ENCODE measurements around the gene SNRPA1. TPM values are rescaled to one million over a fixed set of nuclear protein-coding genes. Genes with fewer than 3 reads are reported as not detected.
"Not testable (repeated sequence)": the region's sequence is repeated elsewhere in the genome, so short reads cannot be mapped to it uniquely, and the experiment has no call there.

SNRPA1 gene
- 100 to 1,000 TPM; 166 to 206 TPM for total RNA-seq
- 45.1 to 103 reads per million in 2 donors for total RNA-seq

DNA sequence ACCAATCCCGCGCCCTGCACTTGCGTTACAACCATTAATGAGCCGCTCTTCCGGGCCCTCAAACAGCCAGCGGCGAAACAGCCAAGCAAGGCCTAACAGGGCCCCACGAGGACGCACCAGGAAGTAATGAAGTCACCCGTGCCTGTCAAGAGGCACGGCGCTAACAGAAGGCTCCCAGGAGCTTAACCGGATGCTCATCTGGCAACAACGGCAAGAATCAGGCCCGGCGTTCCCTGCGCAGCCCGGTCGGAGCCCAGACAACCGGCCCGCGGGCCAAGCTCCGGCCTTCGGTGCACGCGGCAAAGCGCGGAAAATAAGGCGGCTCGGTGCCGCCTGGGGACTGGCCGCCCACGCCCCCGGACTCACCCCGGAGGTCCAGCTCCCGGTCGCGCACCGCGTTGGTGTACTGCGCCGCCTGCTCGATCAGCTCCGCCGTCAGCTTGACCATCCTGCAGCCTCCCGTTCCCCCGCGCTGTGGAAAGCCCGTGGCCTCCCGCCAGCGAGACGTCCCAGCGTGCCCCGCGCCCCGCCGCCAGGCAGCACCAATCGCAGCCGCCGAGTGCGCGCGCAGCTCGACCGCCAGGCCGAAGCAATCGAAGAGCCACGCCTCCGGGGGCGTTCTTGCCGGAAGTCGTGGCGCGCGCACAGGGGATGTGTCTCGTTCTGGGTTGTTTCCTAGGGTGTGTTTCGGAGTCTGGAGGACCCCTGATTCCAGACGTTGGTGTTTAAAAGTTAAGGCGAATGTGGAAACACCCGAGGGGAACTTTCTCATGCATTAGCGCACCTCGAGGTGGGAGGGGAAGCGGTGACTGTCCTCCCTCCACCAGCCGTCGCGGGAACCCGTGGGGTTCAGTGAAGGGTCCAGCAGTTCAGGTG is at the start of gene SNRPA1:
Gene SNRPA1, minus strand, starts transcription at position 518 of the 876 bp plus-strand sequence. Its CDS starts 70 bp downstream, at position 448.
- H3K9me3 ChIP-seq (ENCODE audit: control insufficient read depth, low read length, poor library complexity, severe bottlenecking): no peaks in the 10 kb centered on the region
- H3K4me1 Mint-ChIP-seq: peaks cover 36% of the 10 kb centered on the region
- no peaks in the 10 kb centered on the region for H3K27me3 Mint-ChIP-seq
- ATAC-seq: peak; percentile 85
- DNase-seq: peak; percentile 95 to 98 (median 98)
- peak within 1 kb of the TSS; percentile 95 for H3K27ac Mint-ChIP-seq
- peak within 1 kb of the TSS; percentile 96 for H3K4me3 Mint-ChIP-seq
- H3K36me3 Mint-ChIP-seq (ENCODE audit: low read depth): peaks cover 2% of the 10 kb centered on the region

DNA sequence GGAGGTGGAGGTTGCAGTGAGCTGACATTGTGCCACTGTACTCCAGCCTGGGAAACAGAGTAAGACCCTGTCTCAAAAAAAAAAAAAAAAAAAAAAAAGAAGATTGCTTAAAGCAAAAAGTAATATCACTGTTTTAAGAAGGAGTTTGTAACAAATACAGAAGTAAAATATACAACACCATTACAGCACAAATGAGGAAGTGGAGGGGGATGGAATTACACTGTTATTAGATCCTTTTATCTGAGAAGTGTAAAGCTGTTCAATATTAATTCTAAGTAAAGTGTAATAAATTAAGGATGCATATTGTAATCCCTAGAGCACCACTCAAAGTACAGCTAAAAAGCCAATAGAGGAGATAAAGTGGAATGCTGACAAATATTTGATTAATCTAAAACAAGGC is 47.0 kb upstream of the SNRPA1 start:
- Mint-ChIP-seq H3K4me3 (no peak overlapping the region), H3K27ac (no peak overlapping the region), H3K4me1 (no peaks in the 10 kb centered on the region), H3K27me3 (peaks cover 36% of the 10 kb centered on the region), H3K36me3 (ENCODE audit: low read depth) (no peaks in the 10 kb centered on the region)
- ATAC-seq (no peak), DNase-seq (no peak)
- no peaks in the 10 kb centered on the region for H3K9me3 ChIP-seq (ENCODE audit: control insufficient read depth, low read length, poor library complexity, severe bottlenecking)

DNA sequence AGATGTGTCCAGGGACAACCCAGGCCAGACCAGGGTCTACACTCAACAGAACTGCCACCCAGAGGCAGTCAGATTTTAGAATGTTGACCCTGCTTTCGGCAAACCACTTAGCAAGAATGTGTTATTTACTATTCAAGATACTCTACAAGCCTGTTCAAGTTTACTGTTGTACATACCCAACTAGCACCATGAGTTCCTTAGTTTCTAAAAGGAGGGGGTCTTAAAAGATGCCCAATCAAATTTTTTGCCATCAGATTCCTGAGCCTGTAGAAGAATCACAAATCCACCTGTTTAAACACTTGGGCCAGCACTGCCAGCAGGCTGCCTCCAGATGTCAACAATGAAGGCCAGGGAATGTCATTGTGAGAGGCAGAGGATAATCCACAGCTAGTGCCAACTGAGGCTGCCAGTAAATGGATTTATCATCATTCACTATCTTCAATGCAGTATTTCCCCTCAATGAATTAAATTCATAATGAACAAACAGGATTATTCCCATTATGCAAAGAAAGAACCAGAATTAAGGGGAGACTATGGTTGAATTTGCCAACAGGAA is 43.5 kb upstream of the SNRPA1 start:
- H3K36me3 Mint-ChIP-seq (ENCODE audit: low read depth): no peaks in the 10 kb centered on the region
- H3K27me3 Mint-ChIP-seq: peaks cover 20% of the 10 kb centered on the region
- no peak for DNase-seq
- no peak overlapping the region for H3K4me3 Mint-ChIP-seq
- H3K9me3 ChIP-seq (ENCODE audit: control insufficient read depth, low read length, poor library complexity, severe bottlenecking): peaks cover 4% of the 10 kb centered on the region
- no peak overlapping the region for H3K27ac Mint-ChIP-seq
- ATAC-seq: no peak
- H3K4me1 Mint-ChIP-seq: no peaks in the 10 kb centered on the region

DNA sequence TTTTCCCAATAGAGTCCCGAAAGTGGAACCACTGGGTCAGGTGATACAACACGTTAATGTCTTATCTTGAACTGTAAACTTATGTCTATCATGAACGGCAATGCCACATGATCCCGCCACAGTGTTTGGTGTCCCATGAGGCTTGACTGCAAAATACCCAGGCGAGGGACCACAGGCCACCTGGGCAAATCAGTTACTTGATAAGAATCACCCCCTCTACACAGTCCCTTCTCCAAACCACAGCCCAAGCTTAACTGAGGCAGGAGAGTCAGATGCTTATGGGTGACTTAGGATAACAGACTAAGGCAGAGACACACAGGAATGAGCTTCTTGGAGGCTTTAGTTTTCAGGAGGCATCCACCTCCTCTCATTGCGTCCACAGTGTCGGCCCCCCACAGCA is 42.9 kb upstream of the SNRPA1 start:
- DNase-seq: no peak
- Mint-ChIP-seq H3K27me3 (peaks cover 20% of the 10 kb centered on the region), H3K4me1 (no peaks in the 10 kb centered on the region), H3K27ac (no peak overlapping the region), H3K4me3 (no peak overlapping the region), H3K36me3 (ENCODE audit: low read depth) (no peaks in the 10 kb centered on the region)
- peaks cover 4% of the 10 kb centered on the region for H3K9me3 ChIP-seq (ENCODE audit: control insufficient read depth, low read length, poor library complexity, severe bottlenecking)
- ATAC-seq: no peak

DNA sequence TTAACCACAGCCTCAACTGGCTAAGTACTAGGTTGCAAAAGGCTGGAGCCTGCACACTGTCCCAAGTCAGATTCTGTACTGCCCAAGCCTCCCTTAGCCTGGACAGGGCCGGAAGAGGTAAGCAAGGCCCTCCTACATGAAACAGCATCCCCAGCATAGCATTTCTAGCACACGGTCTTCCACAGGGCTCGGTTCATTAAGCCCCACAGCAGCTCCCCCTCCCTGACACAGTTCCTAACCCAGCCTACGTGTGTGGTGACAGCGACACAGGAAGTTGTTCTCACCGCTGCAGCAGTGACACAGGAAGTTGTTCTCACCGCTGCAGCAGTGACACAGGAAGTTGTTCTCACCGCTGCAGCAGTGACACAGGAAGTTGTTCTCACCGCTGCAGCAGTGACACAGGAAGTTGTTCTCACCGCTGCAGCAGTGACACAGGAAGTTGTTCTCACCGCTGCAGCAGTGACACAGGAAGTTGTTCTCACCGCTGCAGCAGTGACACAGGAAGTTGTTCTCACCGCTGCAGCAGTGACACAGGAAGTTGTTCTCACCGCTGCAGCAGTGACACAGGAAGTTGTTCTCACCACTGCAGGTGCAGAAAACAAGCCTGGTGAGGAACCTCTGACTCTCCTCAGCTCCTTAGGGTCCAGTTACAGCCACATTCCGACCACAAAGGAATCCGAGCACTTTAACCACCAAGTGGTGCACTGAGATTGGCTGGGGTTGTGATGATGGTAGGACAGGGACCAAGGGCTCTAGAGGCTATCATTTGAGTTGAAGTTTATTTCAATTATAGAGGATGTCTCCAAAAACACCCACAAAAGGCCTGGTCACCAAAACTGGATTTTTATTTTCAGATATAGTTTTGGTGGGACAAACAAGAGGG is 39.1 kb upstream of the SNRPA1 start:
- peak overlapping the region; percentile 1 for H3K27ac Mint-ChIP-seq
- not testable (repeated sequence) for H3K4me1 Mint-ChIP-seq; H3K9me3 ChIP-seq (ENCODE audit: control insufficient read depth, low read length, poor library complexity, severe bottlenecking); H3K4me3 Mint-ChIP-seq; H3K27me3 Mint-ChIP-seq; H3K36me3 Mint-ChIP-seq (ENCODE audit: low read depth)
- ATAC-seq: peak; percentile 95
- DNase-seq: peak in 2 of 3 donors; percentile 15 to 41

DNA sequence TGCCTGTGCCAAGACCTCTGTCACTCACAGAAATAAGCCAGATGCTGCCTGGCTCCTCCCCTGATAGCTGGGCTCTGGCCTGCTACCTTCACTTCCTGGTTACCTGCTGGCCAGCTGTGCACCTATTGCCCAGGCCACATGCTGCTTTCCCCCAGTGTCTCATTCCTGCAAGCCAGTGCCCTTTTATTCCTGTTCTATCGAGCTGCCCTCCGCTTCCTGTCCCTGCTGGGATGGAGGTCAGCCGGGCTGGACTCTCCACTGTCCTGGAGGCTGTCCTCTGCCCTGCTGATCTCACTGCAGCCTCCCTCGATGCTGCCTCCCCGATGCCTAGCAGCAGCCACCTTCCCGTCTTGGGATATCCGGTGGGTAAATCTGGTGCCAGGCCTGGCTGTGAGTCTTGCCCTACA is 37.0 kb upstream of the SNRPA1 start:
- Mint-ChIP-seq H3K27me3 (peaks cover 5% of the 10 kb centered on the region), H3K4me1 (no peaks in the 10 kb centered on the region), H3K36me3 (ENCODE audit: low read depth) (no peaks in the 10 kb centered on the region), H3K4me3 (no peak overlapping the region), H3K27ac (no peak overlapping the region)
- peaks cover 4% of the 10 kb centered on the region for H3K9me3 ChIP-seq (ENCODE audit: control insufficient read depth, low read length, poor library complexity, severe bottlenecking)
- no peak for ATAC-seq
- no peak for DNase-seq

DNA sequence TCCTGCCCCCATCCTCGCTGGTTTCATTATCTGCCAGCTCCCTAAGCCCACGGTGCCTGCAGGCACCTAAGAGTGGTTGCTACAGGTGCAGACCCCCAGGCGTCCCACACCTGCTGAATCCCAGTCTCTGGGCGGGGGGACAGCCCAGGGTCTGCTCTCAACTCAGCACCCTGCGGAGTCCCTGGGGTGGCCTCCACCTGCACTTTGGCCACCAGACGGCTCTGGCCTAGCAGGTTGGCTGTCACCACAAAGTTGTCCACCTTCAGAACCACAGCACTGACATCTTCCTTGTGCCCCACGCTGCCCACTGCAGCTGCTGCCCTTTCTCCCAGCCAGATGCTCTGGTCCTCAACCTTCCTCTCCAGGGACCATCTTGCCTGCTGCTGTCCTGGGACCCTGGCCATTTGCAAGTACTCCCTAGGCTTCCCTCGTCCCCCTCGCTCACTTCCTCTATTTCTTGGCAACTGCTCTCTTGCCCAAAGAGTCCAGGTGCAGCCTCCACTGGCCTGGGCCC is 34.9 kb upstream of the SNRPA1 start:
- H3K27me3 Mint-ChIP-seq: peaks cover 23% of the 10 kb centered on the region
- no peak for ATAC-seq
- H3K36me3 Mint-ChIP-seq (ENCODE audit: low read depth): no peaks in the 10 kb centered on the region
- H3K4me3 Mint-ChIP-seq: no peak overlapping the region
- no peak overlapping the region for H3K27ac Mint-ChIP-seq
- no peak for DNase-seq
- no peaks in the 10 kb centered on the region for H3K4me1 Mint-ChIP-seq
- no peaks in the 10 kb centered on the region for H3K9me3 ChIP-seq (ENCODE audit: control insufficient read depth, low read length, poor library complexity, severe bottlenecking)

DNA sequence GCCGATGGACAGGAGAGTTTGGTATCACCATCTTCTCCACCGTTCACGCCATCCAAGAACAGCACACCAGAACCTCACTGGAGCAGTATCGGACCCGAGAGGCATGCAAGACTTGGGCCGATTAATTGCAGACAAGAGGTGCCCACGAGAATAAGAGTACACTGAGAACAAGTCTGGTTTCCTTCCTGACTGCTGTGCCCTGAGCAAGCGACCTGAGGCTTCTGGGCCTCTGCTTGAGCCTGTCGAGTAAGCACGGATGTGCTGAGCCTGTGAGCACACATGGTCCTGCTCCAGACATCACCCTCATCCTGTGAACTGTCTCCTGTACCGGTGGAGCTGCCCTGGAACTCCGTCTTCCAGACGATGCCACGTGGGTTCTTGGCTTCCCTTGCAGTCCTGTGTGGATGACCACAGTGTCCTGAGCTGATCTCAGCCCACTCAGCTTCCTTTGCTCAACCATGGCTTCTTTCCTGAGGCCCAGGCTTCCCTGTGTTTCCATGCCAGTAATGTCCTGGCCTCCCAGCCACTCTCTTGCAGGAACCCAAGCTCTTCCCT is 34.3 kb upstream of the SNRPA1 start:
- Mint-ChIP-seq H3K4me3 (peak overlapping the region; percentile 8), H3K36me3 (ENCODE audit: low read depth) (no peaks in the 10 kb centered on the region), H3K27me3 (peaks cover 27% of the 10 kb centered on the region), H3K27ac (no peak overlapping the region), H3K4me1 (no peaks in the 10 kb centered on the region)
- ATAC-seq (no peak), DNase-seq (no peak)
- H3K9me3 ChIP-seq (ENCODE audit: control insufficient read depth, low read length, poor library complexity, severe bottlenecking): no peaks in the 10 kb centered on the region

DNA sequence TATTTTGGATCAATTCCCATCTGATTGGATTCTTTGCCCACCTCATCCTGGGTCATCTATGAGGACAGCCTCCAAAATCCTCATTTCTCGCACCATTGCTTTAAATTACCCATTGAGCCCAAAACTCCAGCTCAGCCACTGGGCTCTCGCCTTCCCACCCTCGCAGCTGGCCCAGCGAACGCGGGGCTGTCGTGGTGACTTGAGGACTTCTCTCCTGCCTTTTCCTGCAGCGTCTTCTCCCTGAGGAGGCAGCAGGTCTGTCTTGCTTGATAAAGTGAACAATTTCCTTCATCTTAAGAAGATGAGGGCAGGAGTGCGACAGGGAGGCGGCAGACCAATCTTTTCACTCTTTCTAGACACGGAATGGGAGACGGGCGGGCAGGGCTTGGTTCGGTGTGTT is 33.0 kb upstream of the SNRPA1 start:
- H3K4me3 Mint-ChIP-seq: no peak overlapping the region
- H3K4me1 Mint-ChIP-seq: no peaks in the 10 kb centered on the region
- peaks cover 4% of the 10 kb centered on the region for H3K36me3 Mint-ChIP-seq (ENCODE audit: low read depth)
- peaks cover 32% of the 10 kb centered on the region for H3K27me3 Mint-ChIP-seq
- no peaks in the 10 kb centered on the region for H3K9me3 ChIP-seq (ENCODE audit: control insufficient read depth, low read length, poor library complexity, severe bottlenecking)
- no peak overlapping the region for H3K27ac Mint-ChIP-seq
- DNase-seq (no peak), ATAC-seq (no peak)

DNA sequence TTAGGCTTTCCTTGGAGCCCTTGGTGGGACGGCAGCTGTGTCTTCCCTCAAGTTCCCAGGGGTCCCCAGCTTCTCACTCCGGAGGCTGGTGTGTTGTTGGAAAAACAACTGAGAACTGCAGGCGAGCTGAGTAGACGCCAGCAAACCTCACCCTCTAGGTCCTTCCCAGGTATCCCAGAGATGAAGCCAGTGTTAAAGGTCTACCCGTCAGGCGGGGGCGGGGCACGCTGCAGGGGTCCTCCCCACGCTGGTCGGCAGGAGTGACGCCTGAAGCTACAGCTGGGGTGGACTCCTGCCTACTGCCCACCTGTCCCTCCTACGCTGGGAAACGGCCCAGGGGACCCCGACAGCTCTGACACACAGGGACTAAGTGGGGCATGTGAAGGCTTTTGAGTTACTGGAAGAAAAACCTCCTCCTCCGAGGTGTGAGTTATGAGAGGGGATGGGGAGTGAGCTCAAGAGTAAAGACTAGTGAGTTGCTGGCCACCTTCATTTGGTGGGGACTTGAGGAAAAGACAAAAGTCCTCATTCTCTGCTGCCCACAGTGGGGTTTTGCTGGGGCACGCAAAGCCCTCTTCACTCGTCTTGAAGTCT is 32.2 kb upstream of the SNRPA1 start:
- peaks cover 4% of the 10 kb centered on the region for H3K36me3 Mint-ChIP-seq (ENCODE audit: low read depth)
- H3K27ac Mint-ChIP-seq: no peak overlapping the region
- no peaks in the 10 kb centered on the region for H3K9me3 ChIP-seq (ENCODE audit: control insufficient read depth, low read length, poor library complexity, severe bottlenecking)
- ATAC-seq (no peak), DNase-seq (no peak)
- H3K4me1 Mint-ChIP-seq: no peaks in the 10 kb centered on the region
- H3K27me3 Mint-ChIP-seq: peaks cover 38% of the 10 kb centered on the region
- H3K4me3 Mint-ChIP-seq: no peak overlapping the region

DNA sequence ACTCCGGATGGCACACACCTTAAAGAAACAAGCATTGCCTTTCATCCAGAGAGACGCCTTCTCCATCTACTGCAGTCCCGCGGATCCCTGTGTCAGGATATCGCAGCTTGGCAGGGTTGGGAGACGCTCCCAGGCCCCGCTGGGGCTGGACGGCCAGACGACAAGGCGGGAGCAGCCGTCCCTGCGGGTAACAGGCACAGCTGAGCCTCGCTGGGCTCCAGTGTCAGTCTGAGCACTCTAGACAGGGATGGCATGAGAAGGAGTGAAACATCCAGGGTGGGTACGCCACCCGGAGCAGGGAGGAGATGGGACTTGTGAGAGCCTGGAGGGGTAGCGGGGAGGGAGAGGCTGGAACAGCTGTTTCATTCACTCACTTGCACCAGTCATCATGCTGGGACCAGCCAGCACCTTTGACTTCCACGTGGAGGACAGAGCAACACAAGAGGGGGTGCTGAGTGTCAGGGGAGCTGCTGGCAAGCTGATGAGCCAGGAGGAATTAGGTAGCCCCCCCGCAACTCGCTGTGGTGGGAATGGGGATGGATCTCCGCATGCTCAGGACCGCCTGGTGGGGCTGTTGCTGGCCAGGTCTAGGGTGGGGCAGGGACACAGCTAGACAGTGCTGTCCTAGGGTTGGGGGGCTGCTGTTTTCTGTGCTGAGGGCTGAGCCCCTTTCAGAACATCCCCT is 31.6 kb upstream of the SNRPA1 start:
- Mint-ChIP-seq H3K4me1 (no peaks in the 10 kb centered on the region), H3K27me3 (peaks cover 45% of the 10 kb centered on the region), H3K36me3 (ENCODE audit: low read depth) (peaks cover 4% of the 10 kb centered on the region), H3K27ac (no peak overlapping the region), H3K4me3 (no peak overlapping the region)
- DNase-seq: no peak
- ATAC-seq: no peak
- H3K9me3 ChIP-seq (ENCODE audit: control insufficient read depth, low read length, poor library complexity, severe bottlenecking): no peaks in the 10 kb centered on the region

DNA sequence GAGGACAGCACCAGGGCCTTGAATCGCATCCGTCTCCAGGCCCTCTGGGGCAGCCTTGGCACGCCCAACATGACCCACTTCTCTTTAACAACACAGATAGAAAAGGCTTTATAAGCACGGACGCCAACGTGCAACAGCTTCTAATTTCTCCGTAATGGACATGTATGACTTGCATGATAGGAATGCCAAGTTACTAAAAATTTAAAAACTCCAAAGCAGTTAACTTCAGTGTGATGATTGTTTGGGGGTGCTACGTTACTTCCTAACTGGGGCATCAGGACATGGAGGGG is 30.9 kb upstream of the SNRPA1 start:
- no peaks in the 10 kb centered on the region for H3K9me3 ChIP-seq (ENCODE audit: control insufficient read depth, low read length, poor library complexity, severe bottlenecking)
- ATAC-seq: no peak
- DNase-seq: no peak
- Mint-ChIP-seq H3K4me1 (no peaks in the 10 kb centered on the region), H3K4me3 (no peak overlapping the region), H3K36me3 (ENCODE audit: low read depth) (peaks cover 4% of the 10 kb centered on the region), H3K27ac (no peak overlapping the region), H3K27me3 (peaks cover 51% of the 10 kb centered on the region)

Data from T-helper 17 cell (primary cell).